Left ventricle myocardium inferior (tissue), 1 donor: ENCODE results near the gene GPX2. TPM values are rescaled to one million over a fixed set of nuclear protein-coding genes. Genes with fewer than 3 reads are reported as not detected.

ENCODE experiments used
- DNase-seq: peaks from one replicate; pipeline ENCODE4 v3.0.0-alpha.2; 2020
- H3K27ac ChIP-seq: fragments of 200-600 bp; replicated peaks from 2 replicates; pipeline ENCODE4 v1.8.0; 2021
- H3K27me3 ChIP-seq: fragments of 200-600 bp; 2 replicates; pipeline ENCODE4 v1.8.0; 2021; ENCODE audit warnings: low read depth
- H3K36me3 ChIP-seq: fragments of 200-600 bp; 2 replicates; pipeline ENCODE4 v1.8.0; 2021
- H3K4me1 ChIP-seq: fragments of 200-600 bp; 2 replicates; pipeline ENCODE4 v1.8.0; 2021
- H3K4me3 ChIP-seq: fragments of 200-600 bp; 2 replicates; pipeline ENCODE4 v1.8.0; 2021; ENCODE audit warnings: mild to moderate bottlenecking, moderate library complexity
- H3K9me3 ChIP-seq: fragments of 200-600 bp; replicated peaks from 2 replicates; pipeline ENCODE4 v1.8.0; 2021
- intact Hi-C: fragments of 100-400 bp; cut with micrococcal nuclease; formaldehyde crosslinking; loops from one replicate; pipeline ENCODE4 v1.11.0; 2022
- total RNA-seq: library from RNA; stranded (reverse); fragmentation: NEBNext Ultra II Directional; extraction: Animal tissue kit (Norgen Biotek cat#: 25700); gene quantifications from one replicate; pipeline ENCODE4 v1.2.1, GENCODE V29; 2021
- TF ChIP-seq, protein P1 (sequence below): fragments of 200-600 bp; IDR thresholded peaks from 2 replicates; pipeline ENCODE4 v1.8.0; 2021; ENCODE audit warnings: antibody characterized with exemption, mild to moderate bottlenecking, borderline replicate concordance
- donor health status: DM: no; HTN: yes; CAD: no; lungs with severe emphysema.

The GPX2 gene
- total RNA-seq, 1 donor from 2014 or later = not detected

DNA sequence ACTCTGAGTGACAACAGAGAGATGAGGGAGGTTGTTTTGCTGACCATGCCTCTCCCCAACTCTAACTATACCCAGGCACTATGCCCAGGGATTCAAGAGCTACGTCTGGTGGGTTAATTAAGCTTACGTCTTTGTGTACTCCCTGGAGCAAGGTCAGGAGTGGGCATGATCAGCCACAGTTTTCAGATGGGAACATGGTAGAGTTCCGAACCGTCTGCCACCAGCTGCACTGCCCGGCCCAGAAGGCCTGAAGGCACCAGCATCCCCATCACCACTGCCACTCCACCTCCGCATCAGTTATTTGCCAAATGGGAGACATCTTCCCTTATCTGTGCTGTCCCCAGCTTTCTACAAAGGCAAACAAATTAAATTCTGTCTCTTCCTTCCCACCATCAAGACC, 11.1 kb upstream of the GPX2 start:
- H3K4me1 ChIP-seq = peaks cover 43% of the 10 kb centered on the region
- peaks cover 4% of the 10 kb centered on the region for H3K36me3 ChIP-seq
- intact Hi-C loops = no loop called here
- DNase-seq = no peak
- no peak overlapping the region for H3K27ac ChIP-seq
- no peaks in the 10 kb centered on the region for H3K9me3 ChIP-seq
- H3K4me3 ChIP-seq = no peak overlapping the region
- no peaks in the 10 kb centered on the region for H3K27me3 ChIP-seq
- TF ChIP-seq, protein P1, sequence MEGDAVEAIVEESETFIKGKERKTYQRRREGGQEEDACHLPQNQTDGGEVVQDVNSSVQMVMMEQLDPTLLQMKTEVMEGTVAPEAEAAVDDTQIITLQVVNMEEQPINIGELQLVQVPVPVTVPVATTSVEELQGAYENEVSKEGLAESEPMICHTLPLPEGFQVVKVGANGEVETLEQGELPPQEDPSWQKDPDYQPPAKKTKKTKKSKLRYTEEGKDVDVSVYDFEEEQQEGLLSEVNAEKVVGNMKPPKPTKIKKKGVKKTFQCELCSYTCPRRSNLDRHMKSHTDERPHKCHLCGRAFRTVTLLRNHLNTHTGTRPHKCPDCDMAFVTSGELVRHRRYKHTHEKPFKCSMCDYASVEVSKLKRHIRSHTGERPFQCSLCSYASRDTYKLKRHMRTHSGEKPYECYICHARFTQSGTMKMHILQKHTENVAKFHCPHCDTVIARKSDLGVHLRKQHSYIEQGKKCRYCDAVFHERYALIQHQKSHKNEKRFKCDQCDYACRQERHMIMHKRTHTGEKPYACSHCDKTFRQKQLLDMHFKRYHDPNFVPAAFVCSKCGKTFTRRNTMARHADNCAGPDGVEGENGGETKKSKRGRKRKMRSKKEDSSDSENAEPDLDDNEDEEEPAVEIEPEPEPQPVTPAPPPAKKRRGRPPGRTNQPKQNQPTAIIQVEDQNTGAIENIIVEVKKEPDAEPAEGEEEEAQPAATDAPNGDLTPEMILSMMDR = no peak

DNA sequence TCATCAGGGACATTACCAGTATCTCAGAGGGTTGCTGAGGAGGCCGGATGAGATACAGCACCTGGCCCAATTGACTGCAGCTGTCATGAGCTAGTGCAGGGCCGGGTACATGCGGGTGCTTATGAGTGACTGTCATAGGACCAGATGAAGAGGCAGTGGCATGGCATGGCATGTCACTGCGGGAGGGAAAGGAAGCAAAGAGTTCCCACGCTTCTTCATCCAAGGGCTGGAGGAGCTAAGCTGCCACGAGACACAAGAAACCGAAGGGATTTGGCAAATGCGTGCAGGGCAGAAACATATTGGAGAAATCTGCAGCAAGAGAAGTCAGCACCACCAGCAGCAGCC, 10.7 kb upstream of the GPX2 start:
- intact Hi-C loops = no loop called here
- DNase-seq = no peak

DNA sequence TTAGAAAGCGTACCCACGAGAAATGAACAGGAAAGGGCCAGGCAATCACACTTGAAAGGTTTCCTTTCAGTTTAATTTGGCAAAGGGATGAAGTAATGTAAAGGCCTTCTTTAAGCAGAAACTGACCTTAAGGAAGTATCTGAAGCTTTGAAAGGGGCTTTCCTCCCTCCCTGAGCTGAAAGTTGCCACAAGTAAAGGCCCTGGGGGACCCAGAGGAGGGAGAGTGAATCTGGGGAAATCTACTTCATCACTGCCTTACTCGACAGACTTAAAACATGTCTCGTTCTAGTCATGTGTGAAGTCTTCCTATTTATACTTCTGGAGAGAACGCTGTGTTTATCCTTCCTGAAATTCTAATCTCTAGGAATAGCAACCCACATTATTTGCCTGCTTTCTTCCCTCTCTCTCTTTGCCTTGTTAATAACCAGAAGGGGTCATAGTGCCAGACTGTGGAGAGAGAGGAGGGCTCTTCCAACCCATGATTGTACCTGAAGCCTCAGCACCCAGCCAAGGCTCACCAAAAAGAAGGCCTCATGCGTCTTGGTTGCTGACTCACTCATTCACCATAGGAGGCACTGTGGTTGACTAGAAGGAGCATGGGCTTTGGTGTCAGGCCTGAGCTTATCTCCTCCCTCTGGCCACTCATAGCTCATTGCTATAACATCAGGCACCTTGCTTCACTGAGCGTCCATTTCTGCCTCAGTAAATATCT, 10.2 kb upstream of the GPX2 start:
- Histone ChIP-seq H3K27ac (peak overlapping the region; percentile 91), H3K4me1 (peaks cover 51% of the 10 kb centered on the region), H3K27me3 (no peaks in the 10 kb centered on the region), H3K9me3 (no peaks in the 10 kb centered on the region), H3K4me3 (no peak overlapping the region), H3K36me3 (peaks cover 9% of the 10 kb centered on the region)
- DNase-seq = no peak
- TF ChIP-seq, protein P1 = no peak
- intact Hi-C loops = no loop called here

More for the DNA sequence above, 10.7 kb upstream of the GPX2 start:
- Histone ChIP-seq H3K27ac (no peak overlapping the region), H3K36me3 (peaks cover 6% of the 10 kb centered on the region), H3K9me3 (no peaks in the 10 kb centered on the region), H3K4me3 (no peak overlapping the region), H3K4me1 (peaks cover 46% of the 10 kb centered on the region), H3K27me3 (no peaks in the 10 kb centered on the region)
- TF ChIP-seq, protein P1 = no peak

DNA sequence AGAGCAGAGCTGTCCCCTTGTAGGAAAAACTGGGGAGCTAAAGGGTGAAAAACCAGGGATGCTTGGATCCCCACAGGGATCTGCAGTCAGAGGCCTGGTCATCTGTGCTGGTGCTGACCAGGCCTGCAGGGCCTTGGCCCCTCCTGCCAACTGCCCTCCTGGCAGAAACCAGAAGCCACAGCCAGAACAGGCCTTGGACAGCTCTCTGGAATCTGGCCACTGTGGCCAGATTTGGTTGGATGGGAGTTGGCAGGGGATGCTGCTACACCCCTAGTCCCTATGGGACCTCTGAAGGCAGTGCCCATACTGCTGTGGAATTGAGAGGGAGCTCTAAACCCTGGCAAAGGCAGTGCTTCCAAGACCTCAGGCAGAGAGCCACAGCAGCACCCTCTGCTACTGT, 9.2 kb upstream of the GPX2 start:
- Histone ChIP-seq H3K36me3 (peaks cover 9% of the 10 kb centered on the region), H3K4me1 (peaks cover 51% of the 10 kb centered on the region)

DNA sequence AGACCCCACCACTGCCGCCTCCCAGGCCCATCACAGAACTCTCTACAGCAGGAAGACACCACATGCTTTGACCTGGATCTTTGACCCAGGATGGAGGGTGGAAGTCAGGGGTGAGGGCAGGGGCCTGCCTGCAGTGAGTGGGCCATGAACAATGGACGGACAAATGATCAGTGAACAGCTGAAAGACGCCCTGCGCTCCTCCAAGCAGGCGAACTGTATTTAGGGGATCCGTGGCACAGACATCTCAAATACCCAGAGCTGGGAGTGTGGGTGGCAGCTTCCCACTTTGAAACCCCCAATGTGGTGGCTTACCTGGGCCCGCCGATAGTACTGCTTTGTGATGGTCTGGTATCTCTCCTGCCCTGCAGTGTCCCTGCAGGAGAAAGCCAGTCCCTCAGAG, 8.7 kb upstream of the GPX2 start:
- no peaks in the 10 kb centered on the region for H3K9me3 ChIP-seq
- H3K27me3 ChIP-seq = no peaks in the 10 kb centered on the region
- intact Hi-C loops = no loop called here
- peak overlapping the region; percentile 91 for H3K27ac ChIP-seq
- no peak for DNase-seq
- peak overlapping the region; percentile 49 for H3K4me3 ChIP-seq
- TF ChIP-seq, protein P1 = no peak
- H3K36me3 ChIP-seq = peaks cover 9% of the 10 kb centered on the region
- H3K4me1 ChIP-seq = peaks cover 51% of the 10 kb centered on the region

More for the DNA sequence above, 9.2 kb upstream of the GPX2 start:
- DNase-seq = no peak
- Histone ChIP-seq H3K27me3 (no peaks in the 10 kb centered on the region), H3K27ac (peak overlapping the region; percentile 91), H3K9me3 (no peaks in the 10 kb centered on the region), H3K4me3 (no peak overlapping the region)
- intact Hi-C loops = no loop called here
- TF ChIP-seq, protein P1 = no peak
